Fibroblast of lung (primary cell): ENCODE measurements around the gene KASH5. TPM values are rescaled to one million over a fixed set of nuclear protein-coding genes. Genes with fewer than 3 reads are reported as not detected.

Source experiments
- DNase-seq, 2 donors: peaks; one replicate each; pipeline versions ENCODE4 v3.0.0 to v3.0.0-alpha.2; 2010; ENCODE audit warnings: low read depth in 2 of 2
- H2AFZ ChIP-seq: 2 replicates; pipeline ENCODE4 v1.5.1; 2012; ENCODE audit warnings: low read length, control low read depth, inconsistent platforms
- H3K27ac ChIP-seq: 2 replicates; pipeline ENCODE4 v1.5.1; 2011; ENCODE audit warnings: low read length, control low read depth; ENCODE audit not compliant: insufficient read depth
- H3K27me3 ChIP-seq: 2 replicates; pipeline ENCODE4 v1.5.1; 2011; ENCODE audit warnings: mild to moderate bottlenecking, low read length; ENCODE audit not compliant: control insufficient read depth, insufficient read depth
- H3K36me3 ChIP-seq: 2 replicates; pipeline ENCODE4 v1.5.1; 2011; ENCODE audit warnings: low read length; ENCODE audit not compliant: control insufficient read depth, insufficient read depth
- H3K4me1 ChIP-seq: 2 replicates; pipeline ENCODE4 v1.5.1; 2011; ENCODE audit warnings: low read length; ENCODE audit not compliant: control insufficient read depth, insufficient read depth; ENCODE audit errors: extremely low read depth
- H3K4me2 ChIP-seq: 2 replicates; pipeline ENCODE4 v1.5.1; 2011; ENCODE audit warnings: low read length, control low read depth; ENCODE audit not compliant: insufficient read depth; ENCODE audit errors: extremely low read depth
- H3K4me3 ChIP-seq, 4 experiments: fragments of 200-600 bp in 1 of 4; sonication (generic) in 1 of 4; replicated peaks in 1 of 4; 2 replicates each; pipeline ENCODE4 v1.5.1; 2011 to 2016; ENCODE audit warnings: low read length in 4 of 4, low read depth in 3 of 4, mild to moderate bottlenecking in 3 of 4, control low read depth in 2 of 4, inconsistent platforms in 1 of 4, mixed read lengths in 1 of 4; ENCODE audit not compliant: insufficient read depth in 1 of 4; ENCODE audit errors: control extremely low read depth in 1 of 4
- H3K79me2 ChIP-seq: 2 replicates; pipeline ENCODE4 v1.5.1; 2012; ENCODE audit warnings: mild to moderate bottlenecking, low read length, inconsistent platforms; ENCODE audit not compliant: control insufficient read depth, insufficient read depth
- H3K9ac ChIP-seq: 2 replicates; pipeline ENCODE4 v1.5.1; 2011; ENCODE audit warnings: mild to moderate bottlenecking, low read length, control low read depth; ENCODE audit not compliant: insufficient read depth
- H3K9me3 ChIP-seq: 2 replicates; pipeline ENCODE4 v1.5.1; 2012; ENCODE audit warnings: low read depth, low read length; ENCODE audit not compliant: control insufficient read depth, insufficient read depth
- H4K20me1 ChIP-seq: 2 replicates; pipeline ENCODE4 v1.5.1; 2011; ENCODE audit warnings: low read length; ENCODE audit not compliant: control insufficient read depth, insufficient read depth; ENCODE audit errors: extremely low read depth
- EZH2 ChIP-seq: IDR thresholded peaks from 2 replicates; pipeline ENCODE4 v1.5.1; 2012; ENCODE audit warnings: low read length, control low read depth, mild to moderate bottlenecking; ENCODE audit errors: missing control alignments
- polyA plus RNA-seq, 2 donors: library from polyadenylated mRNA; depleted of rRNA in 1 of 2; stranded (reverse) in 1 of 2; unstranded in 1 of 2; fragments of >200 nt; gene quantifications; 2 replicates each; pipeline ENCODE4 v1.2.1, GENCODE V29; 2011 to 2012; ENCODE audit warnings: missing spikeins in 1 of 2
- total RNA-seq: library from RNA; depleted of rRNA; stranded (reverse); fragments of >200 nt; gene quantifications from 2 replicates; pipeline ENCODE4 v1.2.1, GENCODE V29; 2014
- TF ChIP-seq, protein P1 (sequence below), 2 donors: IDR thresholded peaks in 1 of 2; conservative IDR thresholded peaks in 1 of 2; 1 replicate in 1 of 2; 2 replicates in 1 of 2; pipeline ENCODE4 v1.5.1; 2011 to 2012; ENCODE audit warnings: low read length in 2 of 2, control low read depth in 1 of 2, inconsistent platforms in 1 of 2, low read depth in 1 of 2, mild to moderate bottlenecking in 1 of 2

KASH5 gene
- total and polyA plus RNA-seq, 2 donors (not counting 1 experiment from before 2014, with no cell fraction given) = not detected

DNA sequence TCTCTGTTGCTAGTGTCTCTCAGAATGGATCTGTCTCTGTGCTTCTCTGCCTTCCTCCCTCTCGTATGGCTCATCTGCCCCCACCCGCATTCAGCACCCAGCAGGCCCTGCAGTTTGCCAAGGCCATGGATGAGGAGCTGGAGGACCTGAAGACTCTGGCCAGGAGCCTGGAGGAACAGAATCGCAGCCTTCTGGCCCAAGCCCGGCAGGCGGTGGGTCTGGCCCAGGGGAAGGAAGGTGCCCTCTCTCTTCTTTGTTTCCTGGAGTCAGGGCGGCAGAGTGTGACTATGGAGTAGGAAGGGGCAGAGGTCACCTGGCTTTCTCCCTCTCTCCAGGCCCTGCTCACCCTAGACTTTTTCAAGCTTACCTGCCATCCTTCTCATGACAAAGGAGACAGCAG lies 10.9 kb downstream of the KASH5 start:
- Histone ChIP-seq H3K4me2 (no peak overlapping the region), H4K20me1 (no peaks in the 10 kb centered on the region), H3K27me3 (peaks cover 10% of the 10 kb centered on the region), H3K79me2 (no peaks in the 10 kb centered on the region), H3K9me3 (no peaks in the 10 kb centered on the region), H3K9ac (no peak overlapping the region), H3K4me3 (no peak overlapping the region), H2AFZ (no peak overlapping the region), H3K27ac (no peak overlapping the region), H3K4me1 (no peaks in the 10 kb centered on the region), H3K36me3 (no peaks in the 10 kb centered on the region)
- no peak for TF ChIP-seq EZH2
- TF ChIP-seq, protein P1, sequence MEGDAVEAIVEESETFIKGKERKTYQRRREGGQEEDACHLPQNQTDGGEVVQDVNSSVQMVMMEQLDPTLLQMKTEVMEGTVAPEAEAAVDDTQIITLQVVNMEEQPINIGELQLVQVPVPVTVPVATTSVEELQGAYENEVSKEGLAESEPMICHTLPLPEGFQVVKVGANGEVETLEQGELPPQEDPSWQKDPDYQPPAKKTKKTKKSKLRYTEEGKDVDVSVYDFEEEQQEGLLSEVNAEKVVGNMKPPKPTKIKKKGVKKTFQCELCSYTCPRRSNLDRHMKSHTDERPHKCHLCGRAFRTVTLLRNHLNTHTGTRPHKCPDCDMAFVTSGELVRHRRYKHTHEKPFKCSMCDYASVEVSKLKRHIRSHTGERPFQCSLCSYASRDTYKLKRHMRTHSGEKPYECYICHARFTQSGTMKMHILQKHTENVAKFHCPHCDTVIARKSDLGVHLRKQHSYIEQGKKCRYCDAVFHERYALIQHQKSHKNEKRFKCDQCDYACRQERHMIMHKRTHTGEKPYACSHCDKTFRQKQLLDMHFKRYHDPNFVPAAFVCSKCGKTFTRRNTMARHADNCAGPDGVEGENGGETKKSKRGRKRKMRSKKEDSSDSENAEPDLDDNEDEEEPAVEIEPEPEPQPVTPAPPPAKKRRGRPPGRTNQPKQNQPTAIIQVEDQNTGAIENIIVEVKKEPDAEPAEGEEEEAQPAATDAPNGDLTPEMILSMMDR (conservative IDR thresholded peaks at IDR 0.05 in 1 of 2, IDR thresholded peaks at IDR 0.05 in 1 of 2; ENCODE audit: low read depth in 1 of 2, low read length in 2 of 2) = no peak
- DNase-seq = no peak

DNA sequence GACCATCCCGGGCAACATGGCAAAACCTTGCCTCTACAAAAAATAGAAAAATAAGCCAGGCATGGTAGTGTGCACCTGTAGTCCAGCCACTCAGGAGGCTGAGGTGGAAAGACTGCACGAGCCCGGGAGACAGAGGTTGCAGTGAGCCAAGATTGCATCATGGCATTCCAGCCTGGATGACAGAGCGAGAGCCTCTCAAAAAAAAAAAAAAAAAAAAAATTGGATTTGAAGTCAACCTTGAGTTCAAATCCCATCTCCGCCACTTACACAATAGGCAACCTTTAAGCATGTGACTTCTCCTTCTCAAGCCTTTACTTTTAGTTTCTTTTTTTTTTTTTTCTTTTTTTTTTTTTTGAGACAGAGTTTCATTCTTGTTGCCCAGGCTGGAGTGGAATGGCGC lies 12.0 kb downstream of the KASH5 start:
- Histone ChIP-seq H3K4me2 (no peak overlapping the region), H3K9me3 (no peaks in the 10 kb centered on the region), H3K36me3 (no peaks in the 10 kb centered on the region), H3K4me3 (no peak overlapping the region), H3K27ac (no peak overlapping the region), H3K9ac (no peak overlapping the region), H2AFZ (no peak overlapping the region), H3K27me3 (peaks cover 10% of the 10 kb centered on the region), H3K79me2 (no peaks in the 10 kb centered on the region), H3K4me1 (no peaks in the 10 kb centered on the region), H4K20me1 (no peaks in the 10 kb centered on the region)
- peak in 1 of 2 donors; percentile 9 for DNase-seq
- TF ChIP-seq, protein P1 (conservative IDR thresholded peaks at IDR 0.05 in 1 of 2, IDR thresholded peaks at IDR 0.05 in 1 of 2; ENCODE audit: low read depth in 1 of 2, low read length in 2 of 2) = no peak
- no peak for TF ChIP-seq EZH2

DNA sequence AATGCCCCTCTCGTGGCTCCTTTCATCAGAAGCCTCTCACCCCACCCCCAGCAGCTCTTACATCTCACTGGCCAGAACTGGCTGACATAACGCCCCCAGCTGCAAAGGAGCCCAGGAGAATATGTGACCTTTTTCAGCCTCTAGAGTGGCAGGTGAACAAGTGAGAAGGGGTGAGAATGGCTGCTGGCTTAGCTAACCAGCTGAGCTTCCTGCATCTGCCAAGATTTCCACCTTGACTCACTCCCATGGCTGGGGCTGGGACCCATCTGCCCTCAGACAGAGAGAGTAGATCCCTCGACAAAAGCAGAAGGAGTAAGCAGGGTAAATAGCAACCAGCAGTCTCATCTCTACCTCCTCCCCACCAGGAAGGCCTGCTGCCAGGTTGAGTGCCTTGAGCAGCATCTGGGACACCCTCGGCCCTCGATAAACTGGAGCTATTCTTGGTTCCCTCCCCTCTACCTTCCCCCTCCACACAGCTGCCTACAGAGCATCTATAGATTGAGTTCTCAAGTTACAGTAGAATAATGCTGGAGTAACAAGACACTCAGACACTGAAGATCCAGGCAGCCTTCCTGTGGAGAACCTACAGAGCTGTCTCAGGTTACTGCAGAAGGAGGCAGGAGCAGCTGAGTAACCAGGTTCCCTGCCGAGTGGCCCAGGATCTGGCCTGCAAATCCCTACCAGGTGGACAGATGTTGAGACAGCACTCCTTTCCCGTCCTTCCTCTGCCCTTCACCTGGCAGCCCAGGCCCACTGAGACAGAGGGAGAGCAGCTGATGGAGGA lies 15.5 kb downstream of the KASH5 start:
- Histone ChIP-seq H3K79me2 (no peaks in the 10 kb centered on the region), H3K27me3 (peaks cover 10% of the 10 kb centered on the region), H3K27ac (no peak overlapping the region), H3K9ac (no peak overlapping the region), H3K4me3 (no peak overlapping the region), H3K4me1 (no peaks in the 10 kb centered on the region), H3K9me3 (no peaks in the 10 kb centered on the region), H4K20me1 (no peaks in the 10 kb centered on the region), H3K4me2 (no peak overlapping the region), H3K36me3 (no peaks in the 10 kb centered on the region), H2AFZ (no peak overlapping the region)
- DNase-seq = peak in 1 of 2 donors; percentile 16
- TF ChIP-seq EZH2 = no peak
- TF ChIP-seq, protein P1 (conservative IDR thresholded peaks at IDR 0.05 in 1 of 2, IDR thresholded peaks at IDR 0.05 in 1 of 2; ENCODE audit: low read depth in 1 of 2, low read length in 2 of 2) = no peak
